ENCODE measurements around the gene DBNDD1. TPM values are rescaled to one million over a fixed set of nuclear protein-coding genes. Genes with fewer than 3 reads are reported as not detected.
"Not testable (repeated sequence)": the region's sequence is repeated elsewhere in the genome, so short reads cannot be mapped to it uniquely, and the experiment has no call there.

The DBNDD1 gene
- total RNA-seq, 4 donors from 2014 or later = 7.4 to 12.8 (median 10.3) TPM

DNA sequence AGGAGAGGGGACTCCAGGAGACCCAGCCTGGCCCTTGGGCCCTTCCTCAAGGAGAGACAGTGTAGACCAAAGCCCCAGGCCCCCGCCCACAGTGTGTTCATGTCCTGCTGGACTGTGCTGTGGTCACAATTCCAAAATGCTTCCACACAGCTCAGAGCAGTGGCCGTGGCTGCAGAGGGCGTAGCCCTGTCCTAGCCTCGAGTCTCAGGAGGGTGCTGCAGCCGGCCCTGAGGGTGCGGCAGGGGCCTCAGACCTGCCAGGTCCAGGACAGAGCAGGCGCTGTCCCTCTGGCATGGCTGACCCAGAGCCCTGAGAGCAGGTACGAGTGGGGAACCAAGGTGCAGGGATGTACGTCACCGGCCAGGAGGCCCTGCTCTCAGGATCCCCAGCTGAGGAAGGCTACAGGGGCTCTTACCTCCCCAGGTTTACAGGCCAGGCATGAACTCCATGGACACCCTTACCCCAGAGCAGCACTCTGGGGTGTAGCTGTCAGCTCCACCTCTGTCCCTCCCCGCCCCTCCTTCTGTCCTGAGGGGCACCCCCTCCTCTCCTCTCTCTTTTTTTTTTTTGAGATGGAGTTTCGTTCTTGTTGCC lies 7.3 kb downstream of the DBNDD1 start:
- no peak for DNase-seq
- intact Hi-C loops (cut with DNase I) = no loop called here
- no peaks in the 10 kb centered on the region for H3K4me1 ChIP-seq
- no peaks in the 10 kb centered on the region for H3K27me3 ChIP-seq
- TF ChIP-seq, protein P1, sequence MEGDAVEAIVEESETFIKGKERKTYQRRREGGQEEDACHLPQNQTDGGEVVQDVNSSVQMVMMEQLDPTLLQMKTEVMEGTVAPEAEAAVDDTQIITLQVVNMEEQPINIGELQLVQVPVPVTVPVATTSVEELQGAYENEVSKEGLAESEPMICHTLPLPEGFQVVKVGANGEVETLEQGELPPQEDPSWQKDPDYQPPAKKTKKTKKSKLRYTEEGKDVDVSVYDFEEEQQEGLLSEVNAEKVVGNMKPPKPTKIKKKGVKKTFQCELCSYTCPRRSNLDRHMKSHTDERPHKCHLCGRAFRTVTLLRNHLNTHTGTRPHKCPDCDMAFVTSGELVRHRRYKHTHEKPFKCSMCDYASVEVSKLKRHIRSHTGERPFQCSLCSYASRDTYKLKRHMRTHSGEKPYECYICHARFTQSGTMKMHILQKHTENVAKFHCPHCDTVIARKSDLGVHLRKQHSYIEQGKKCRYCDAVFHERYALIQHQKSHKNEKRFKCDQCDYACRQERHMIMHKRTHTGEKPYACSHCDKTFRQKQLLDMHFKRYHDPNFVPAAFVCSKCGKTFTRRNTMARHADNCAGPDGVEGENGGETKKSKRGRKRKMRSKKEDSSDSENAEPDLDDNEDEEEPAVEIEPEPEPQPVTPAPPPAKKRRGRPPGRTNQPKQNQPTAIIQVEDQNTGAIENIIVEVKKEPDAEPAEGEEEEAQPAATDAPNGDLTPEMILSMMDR (IDR thresholded peaks at IDR 0.05) = no peak
- TF ChIP-seq POLR2A (IDR thresholded peaks at IDR 0.05) = no peak
- H3K4me3 ChIP-seq (replicated peaks in 1 of 3) = no peak overlapping the region
- 87 to 88% methylated on average over 8 of the region's 12 CpGs for WGBS, 2 donors
- H3K9me3 ChIP-seq = no peaks in the 10 kb centered on the region
- no peak overlapping the region for H3K27ac ChIP-seq
- no peaks in the 10 kb centered on the region for H3K36me3 ChIP-seq

- Histone ChIP-seq H3K4me1 (no peaks in the 10 kb centered on the region), H3K9me3 (no peaks in the 10 kb centered on the region), H3K36me3 (no peaks in the 10 kb centered on the region), H3K27me3 (no peaks in the 10 kb centered on the region), H3K27ac (no peak overlapping the region), H3K4me3 (replicated peaks in 1 of 3) (no peak overlapping the region)
- intact Hi-C loops (cut with DNase I) = no loop called here
- DNase-seq = no peak
- WGBS, 2 donors = 87 to 90% methylated on average over 11 of the region's 11 CpGs
- TF ChIP-seq POLR2A (IDR thresholded peaks at IDR 0.05) = no peak
- TF ChIP-seq, protein P1 (IDR thresholded peaks at IDR 0.05) = no peak
Measured at GRCh38 chr16:90011508-90011819, 7.8 kb downstream of the DBNDD1 start.

- no peak for DNase-seq
- WGBS, 2 donors = 82 to 89% methylated on average over 13 to 14 of the region's 22 CpGs
- intact Hi-C loops (cut with DNase I) = no loop called here
- no peak overlapping the region for H3K27ac ChIP-seq
- no peak for TF ChIP-seq POLR2A (IDR thresholded peaks at IDR 0.05)
- TF ChIP-seq, protein P1 (IDR thresholded peaks at IDR 0.05) = no peak
- H3K27me3 ChIP-seq = no peaks in the 10 kb centered on the region
- H3K9me3 ChIP-seq = no peaks in the 10 kb centered on the region
- no peak overlapping the region for H3K4me3 ChIP-seq (replicated peaks in 1 of 3)
- no peaks in the 10 kb centered on the region for H3K4me1 ChIP-seq
- H3K36me3 ChIP-seq = no peaks in the 10 kb centered on the region
Measured at GRCh38 chr16:90010676-90011507, 8.4 kb downstream of the DBNDD1 start.

GRCh38 chr16:90009172-90009899 lies 9.9 kb downstream of the DBNDD1 start:
- no peak for DNase-seq
- Histone ChIP-seq H3K9me3 (no peaks in the 10 kb centered on the region), H3K27me3 (no peaks in the 10 kb centered on the region), H3K27ac (no peak overlapping the region), H3K4me3 (replicated peaks in 1 of 3) (no peak overlapping the region), H3K4me1 (no peaks in the 10 kb centered on the region), H3K36me3 (no peaks in the 10 kb centered on the region)
- WGBS, 2 donors = 90% methylated on average over 15 to 17 of the region's 22 CpGs
- no peak for TF ChIP-seq POLR2A (IDR thresholded peaks at IDR 0.05)
- TF ChIP-seq, protein P1 (IDR thresholded peaks at IDR 0.05) = no peak
- intact Hi-C loops (cut with DNase I) = no loop called here

DNA sequence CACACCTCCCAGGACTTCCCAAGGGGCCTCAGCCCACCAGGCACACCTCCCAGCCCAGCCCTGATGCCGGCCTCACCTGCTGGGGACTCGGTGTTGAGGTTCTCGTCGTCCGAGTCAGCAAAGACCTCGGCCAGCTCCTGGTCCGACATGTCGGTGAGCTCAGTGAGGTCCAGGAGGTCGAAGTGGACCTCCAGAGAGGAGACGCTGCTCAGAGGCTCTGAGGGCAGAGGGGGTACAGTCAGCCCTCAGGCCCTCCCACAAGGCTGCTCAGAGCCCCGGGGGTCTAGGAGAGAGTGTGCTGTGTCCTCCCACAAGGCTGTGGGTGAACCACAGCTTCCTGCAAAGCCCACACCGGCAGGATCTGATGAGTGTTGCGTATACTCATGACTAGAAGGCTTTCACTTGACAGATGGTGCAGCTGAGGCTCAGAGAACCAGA lies 10.5 kb downstream of the DBNDD1 start:
- no peak for DNase-seq
- H3K4me3 ChIP-seq (replicated peaks in 1 of 3) = no peak overlapping the region
- no peaks in the 10 kb centered on the region for H3K36me3 ChIP-seq
- no peak for TF ChIP-seq POLR2A (IDR thresholded peaks at IDR 0.05)
- TF ChIP-seq, protein P1 (IDR thresholded peaks at IDR 0.05) = no peak
- H3K9me3 ChIP-seq = no peaks in the 10 kb centered on the region
- H3K4me1 ChIP-seq = no peaks in the 10 kb centered on the region
- intact Hi-C loops (cut with DNase I) = no loop called here
- 84 to 85% methylated on average over 6 to 12 of the region's 13 CpGs for WGBS, 2 donors
- no peak overlapping the region for H3K27ac ChIP-seq
- no peaks in the 10 kb centered on the region for H3K27me3 ChIP-seq

GRCh38 chr16:90007635-90008234 lies 11.5 kb downstream of the DBNDD1 start:
- H3K9me3 ChIP-seq; H3K27me3 ChIP-seq; DNase-seq; intact Hi-C loops (cut with DNase I); H3K4me1 ChIP-seq; H3K27ac ChIP-seq; H3K36me3 ChIP-seq; H3K4me3 ChIP-seq (replicated peaks in 1 of 3): not testable (repeated sequence)
- WGBS, 2 donors = 86 to 87% methylated on average over 8 to 11 of the region's 13 CpGs

Measured in thyroid gland (tissue), 4 donors.